SJCRH30 (cell line): ENCODE results near the gene CBX6. TPM values are rescaled to one million over a fixed set of nuclear protein-coding genes. Genes with fewer than 3 reads are reported as not detected.

Source experiments
- DNase-seq, 2 experiments: peaks; one replicate each; pipeline ENCODE4 v3.0.0-alpha.2; 2015 to 2020
- H3K27ac ChIP-seq: fragments of 250-450 bp; sonication (Bioruptor Pico); 2 replicates; pipeline ENCODE4 v1.5.1; 2020; ENCODE audit warnings: mild to moderate bottlenecking, moderate library complexity
- H3K27me3 ChIP-seq: fragments of 250-450 bp; sonication (Bioruptor Pico); 2 replicates; pipeline ENCODE4 v1.5.1; 2020; ENCODE audit warnings: mild to moderate bottlenecking, moderate library complexity
- H3K36me3 ChIP-seq: fragments of 250-450 bp; sonication (Bioruptor Pico); 2 replicates; pipeline ENCODE4 v1.5.1; 2020; ENCODE audit warnings: mild to moderate bottlenecking, moderate library complexity
- H3K4me1 ChIP-seq: fragments of 250-450 bp; sonication (Bioruptor Pico); 2 replicates; pipeline ENCODE4 v1.5.1; 2020; ENCODE audit warnings: mild to moderate bottlenecking, moderate library complexity
- H3K4me3 ChIP-seq: fragments of 250-450 bp; sonication (Bioruptor Pico); 2 replicates; pipeline ENCODE4 v1.5.1; 2020; ENCODE audit warnings: mild to moderate bottlenecking, moderate library complexity
- H3K9me3 ChIP-seq: fragments of 250-450 bp; sonication (Bioruptor Pico); replicated peaks from 2 replicates; pipeline ENCODE4 v1.5.1; 2020; ENCODE audit warnings: mild to moderate bottlenecking, moderate library complexity
- total RNA-seq: library from RNA; depleted of rRNA; stranded (reverse); fragments of >200 nt; shearing (Covaris generic); gene quantifications from 2 replicates; pipeline ENCODE4 v1.2.3, GENCODE V29; 2014

Gene CBX6
- total RNA-seq, 1 experiment from 2014 or later = 40.5 TPM

DNA sequence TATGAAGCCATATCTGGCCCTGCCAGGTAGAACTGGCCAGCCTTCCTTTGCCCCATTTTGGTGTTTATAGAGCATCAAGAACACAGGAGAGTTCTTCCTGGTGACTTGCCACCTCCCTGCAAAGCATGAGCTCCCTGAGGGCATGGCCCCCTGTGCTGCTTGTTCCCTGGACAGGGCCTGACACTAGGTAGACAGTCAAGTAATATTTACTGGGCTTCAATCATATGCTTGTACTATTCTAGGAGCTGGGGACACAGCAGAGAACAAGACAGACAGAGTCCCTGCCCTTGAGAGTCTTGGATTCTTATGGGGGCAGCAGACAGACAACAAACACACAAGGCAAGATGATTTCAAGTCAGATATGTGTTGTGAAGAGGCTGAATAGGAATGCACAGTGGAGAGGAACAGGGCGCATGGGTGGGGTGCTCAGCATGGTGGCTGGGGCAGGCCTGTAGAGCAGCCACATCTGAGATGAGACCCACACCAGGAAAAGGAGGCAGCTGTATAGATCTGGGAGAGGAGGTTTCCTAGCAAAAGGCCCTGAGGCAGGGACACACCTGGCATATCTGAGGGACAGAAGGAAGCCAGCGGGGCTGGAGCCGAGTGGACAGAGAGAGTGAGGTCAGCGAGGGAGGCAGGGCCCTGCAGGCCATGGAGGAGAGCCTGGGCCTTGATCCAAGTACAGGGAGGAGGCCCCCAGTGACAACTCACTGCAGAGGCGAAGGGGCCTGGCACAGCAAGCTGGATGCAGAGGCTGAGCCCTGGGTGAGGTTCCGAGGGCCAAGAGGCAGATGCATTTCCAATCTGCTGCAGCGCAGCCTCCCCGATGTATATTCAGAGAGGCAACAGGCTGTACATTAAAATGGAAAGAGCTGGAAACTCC is 10.2 kb upstream of the CBX6 start:
- Histone ChIP-seq H3K4me3 (no peak overlapping the region), H3K4me1 (no peaks in the 10 kb centered on the region), H3K27me3 (no peaks in the 10 kb centered on the region), H3K36me3 (no peaks in the 10 kb centered on the region), H3K9me3 (no peaks in the 10 kb centered on the region), H3K27ac (no peak overlapping the region)
- DNase-seq = no peak

DNA sequence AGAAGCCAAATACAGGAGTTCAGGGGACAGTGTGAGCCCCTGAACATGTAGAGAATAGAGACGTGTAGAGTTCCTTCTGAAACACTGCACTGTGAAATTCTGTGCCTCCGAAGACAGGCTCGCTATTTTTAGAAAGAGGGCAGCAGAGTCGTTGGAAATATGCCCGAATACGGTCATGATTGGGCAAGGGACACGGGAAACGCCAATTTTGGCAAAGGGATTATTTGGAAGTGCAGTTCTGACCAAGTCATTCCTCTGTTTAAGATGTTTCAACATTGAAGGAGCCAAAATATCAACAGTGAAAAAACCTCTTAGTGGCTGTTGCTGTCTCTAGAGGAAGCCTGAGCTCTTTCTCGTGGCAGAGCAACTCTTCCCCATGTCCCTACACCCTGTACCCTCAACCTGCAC is 9.5 kb upstream of the CBX6 start:
- Histone ChIP-seq H3K9me3 (no peaks in the 10 kb centered on the region), H3K4me1 (no peaks in the 10 kb centered on the region), H3K27me3 (no peaks in the 10 kb centered on the region), H3K36me3 (no peaks in the 10 kb centered on the region), H3K4me3 (no peak overlapping the region), H3K27ac (no peak overlapping the region)
- no peak for DNase-seq

DNA sequence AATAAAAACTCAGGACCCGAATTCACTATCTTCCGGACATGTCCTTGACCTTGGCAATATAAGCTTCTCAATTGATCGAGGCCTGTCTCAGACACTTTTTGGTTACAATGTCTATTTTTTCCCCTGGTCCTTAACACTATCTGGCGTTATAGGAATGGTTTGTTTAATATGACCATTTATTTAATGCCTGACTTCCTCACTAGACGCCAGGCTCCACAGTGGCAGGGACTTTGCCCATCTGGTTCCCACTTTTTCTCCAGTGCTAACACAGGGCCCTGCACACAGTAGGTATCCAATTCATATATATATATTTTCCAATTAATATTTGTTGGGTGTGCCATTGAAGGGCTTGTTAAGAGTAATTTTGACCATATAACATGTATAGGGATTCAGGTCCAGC is 7.9 kb upstream of the CBX6 start:
- Histone ChIP-seq H3K27me3 (no peaks in the 10 kb centered on the region), H3K9me3 (no peaks in the 10 kb centered on the region), H3K36me3 (no peaks in the 10 kb centered on the region), H3K27ac (no peak overlapping the region), H3K4me1 (no peaks in the 10 kb centered on the region), H3K4me3 (no peak overlapping the region)
- no peak for DNase-seq

DNA sequence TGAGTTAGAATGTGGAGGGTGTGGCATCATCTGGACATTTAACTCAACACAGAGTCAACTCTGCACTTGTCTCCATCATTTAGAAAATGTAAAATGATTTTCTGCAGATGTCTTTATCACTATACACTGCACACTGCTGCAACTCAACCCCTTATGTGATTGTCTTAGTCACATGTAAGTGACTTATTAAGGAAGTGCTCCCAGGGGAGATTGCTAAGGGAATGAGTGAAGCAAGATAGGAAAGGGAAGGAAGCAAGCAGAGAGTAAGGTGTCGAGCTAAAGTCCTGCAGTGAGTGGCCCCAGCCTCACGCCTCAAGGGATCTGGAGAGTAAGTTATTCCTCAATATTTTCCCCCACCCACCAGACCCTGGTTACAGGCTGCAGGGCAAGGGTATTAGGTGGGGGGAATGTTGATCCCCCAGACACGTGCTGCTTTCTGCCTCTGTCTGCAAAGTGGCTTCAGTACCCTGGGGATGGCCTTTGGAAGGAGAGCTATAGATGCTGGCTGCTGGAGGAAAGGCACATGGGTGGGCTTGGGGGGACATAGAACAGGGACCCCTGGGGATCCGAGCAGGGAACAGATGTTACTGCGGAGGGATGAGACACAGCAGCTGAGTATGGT is 7.2 kb upstream of the CBX6 start:
- Histone ChIP-seq H3K27me3 (no peaks in the 10 kb centered on the region), H3K4me3 (no peak overlapping the region), H3K4me1 (no peaks in the 10 kb centered on the region), H3K27ac (no peak overlapping the region), H3K36me3 (no peaks in the 10 kb centered on the region), H3K9me3 (no peaks in the 10 kb centered on the region)
- DNase-seq = no peak

DNA sequence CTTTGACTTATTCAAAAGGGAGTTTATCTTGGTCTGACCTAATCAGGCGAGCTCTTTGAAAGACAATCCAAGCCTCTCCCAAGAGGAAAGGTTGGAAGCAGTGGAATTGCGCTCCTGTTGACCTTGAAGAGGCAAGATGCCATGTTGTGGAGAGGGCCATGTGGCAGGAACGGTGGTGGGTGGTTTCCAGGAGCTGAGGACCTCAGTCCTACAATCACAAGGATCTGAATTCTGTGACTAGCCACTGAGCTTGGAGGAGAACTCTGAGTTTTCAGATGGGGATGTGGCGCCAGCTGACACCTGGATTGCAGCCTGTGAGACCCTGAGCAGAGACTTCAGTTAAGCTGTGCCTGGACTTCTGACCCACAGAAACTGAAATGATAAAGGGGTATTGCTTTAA is 6.0 kb upstream of the CBX6 start:
- H3K4me1 ChIP-seq = peaks cover 8% of the 10 kb centered on the region; the same call in 1 of the 2 replicates
- DNase-seq = no peak
- H3K36me3 ChIP-seq = no peaks in the 10 kb centered on the region
- H3K9me3 ChIP-seq = no peaks in the 10 kb centered on the region
- no peak overlapping the region for H3K4me3 ChIP-seq
- H3K27ac ChIP-seq = no peak overlapping the region
- no peaks in the 10 kb centered on the region for H3K27me3 ChIP-seq

DNA sequence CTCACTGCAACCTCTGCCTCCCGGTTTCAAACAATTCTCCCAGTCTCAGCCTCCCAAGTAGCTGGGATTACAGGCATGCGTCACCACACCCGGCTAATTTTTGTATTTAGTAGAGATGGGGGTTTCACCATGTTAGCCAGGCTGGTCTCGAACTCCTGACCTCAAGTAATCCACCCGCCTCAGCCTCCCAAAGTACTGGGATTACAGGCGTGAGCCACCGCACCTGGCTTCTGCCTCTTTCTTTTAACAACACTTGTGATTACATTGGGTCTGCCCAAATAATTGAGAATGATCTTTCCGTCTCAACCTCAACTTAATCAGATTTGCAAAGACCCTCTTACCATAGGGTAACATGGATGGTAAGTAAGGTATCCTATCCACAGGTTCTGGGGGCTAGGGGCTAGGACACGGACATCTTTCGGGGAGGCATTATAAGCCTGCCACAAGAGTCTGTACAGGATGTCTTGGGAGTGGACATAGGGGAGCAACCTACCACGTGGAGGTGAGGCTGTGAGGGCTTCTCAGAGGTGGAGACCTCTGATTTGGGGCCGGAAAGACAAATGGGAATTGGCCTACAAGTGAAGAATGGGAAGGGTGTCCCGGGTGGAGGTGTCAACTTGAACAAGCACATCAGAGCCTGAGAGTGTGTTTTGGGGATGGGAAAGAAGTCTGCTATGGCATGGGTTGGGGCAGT is 2.7 kb upstream of the CBX6 start:
- DNase-seq = no peak
- H3K4me3 ChIP-seq = no peak overlapping the region
- no peaks in the 10 kb centered on the region for H3K9me3 ChIP-seq
- no peaks in the 10 kb centered on the region; the same call in 1 of the 2 replicates for H3K36me3 ChIP-seq
- no peak overlapping the region for H3K27ac ChIP-seq
- no peaks in the 10 kb centered on the region for H3K27me3 ChIP-seq
- H3K4me1 ChIP-seq = peaks cover 14% of the 10 kb centered on the region

DNA sequence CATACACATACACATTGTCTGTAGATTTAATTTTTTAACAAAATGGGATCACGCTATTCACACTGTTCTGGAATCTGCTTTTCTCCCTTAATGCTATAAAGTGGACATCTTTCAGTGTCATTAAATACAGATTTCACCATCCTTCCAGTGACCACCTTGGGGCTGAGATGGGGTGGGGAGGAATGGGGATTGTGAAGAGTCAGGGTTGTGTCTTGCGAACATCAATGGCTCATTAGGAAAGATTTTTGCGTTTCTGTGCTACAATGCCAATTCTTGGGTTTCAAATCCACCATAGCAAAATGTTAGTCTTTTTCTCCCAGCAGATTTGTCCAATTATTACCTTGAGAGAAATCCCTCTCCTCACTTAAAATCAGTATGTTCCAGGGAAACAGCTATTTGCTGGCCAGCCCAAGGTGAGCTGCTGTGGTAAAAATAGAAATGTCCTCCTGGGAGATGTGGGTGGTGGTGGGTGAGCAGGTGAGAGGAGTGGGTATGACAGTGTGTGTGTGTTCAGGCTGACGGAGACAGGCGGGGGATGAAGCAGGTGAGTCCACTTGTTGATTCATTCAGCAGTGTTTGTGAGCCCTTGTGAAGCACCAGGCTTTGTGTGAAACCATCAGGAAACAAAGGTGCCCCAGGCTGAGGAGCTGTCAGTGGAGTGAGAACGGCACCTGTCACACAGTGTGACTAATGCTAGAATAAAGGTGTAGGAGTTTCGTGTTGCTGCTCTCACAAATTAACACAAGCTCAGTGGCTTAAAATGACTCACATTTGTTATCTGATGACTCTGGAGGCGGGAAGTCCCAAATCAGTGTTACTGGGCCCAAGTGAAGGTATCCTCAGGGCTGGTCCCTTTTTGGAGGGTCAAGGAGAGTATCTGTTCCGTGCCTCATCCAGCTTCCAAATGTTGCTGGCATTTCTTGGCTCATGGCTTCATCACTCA is 1.7 kb upstream of the CBX6 start:
- H3K27me3 ChIP-seq = no peaks in the 10 kb centered on the region
- H3K36me3 ChIP-seq = peaks cover 2% of the 10 kb centered on the region; the same call in 1 of the 2 replicates
- H3K4me3 ChIP-seq = peak overlapping the region; percentile 72; the same call in 1 of the 2 replicates
- H3K27ac ChIP-seq = no peak overlapping the region
- H3K9me3 ChIP-seq = no peaks in the 10 kb centered on the region
- DNase-seq = no peak
- H3K4me1 ChIP-seq = peaks cover 14% of the 10 kb centered on the region

DNA sequence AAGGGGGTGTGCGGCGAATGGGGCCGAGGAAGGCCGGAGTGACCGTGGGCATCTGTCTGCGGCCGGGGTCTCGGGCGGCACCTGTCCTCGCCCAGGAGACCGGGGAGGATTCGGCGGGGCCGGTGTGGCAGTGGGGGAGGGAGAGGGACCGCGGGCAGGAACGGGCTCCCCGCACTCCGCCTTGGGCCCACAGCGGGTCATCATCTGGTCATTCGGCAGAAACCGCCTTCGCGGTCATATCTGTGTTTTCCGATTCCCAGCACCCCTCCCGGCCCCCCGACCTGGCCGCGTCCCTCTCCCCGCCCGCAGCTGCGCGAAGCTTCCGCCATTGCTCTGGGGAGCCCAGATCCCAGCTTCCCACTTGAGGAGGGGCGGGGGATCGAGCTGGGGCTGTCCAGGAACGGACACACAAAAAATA is 824 bp upstream of the CBX6 start:
- peaks cover 2% of the 10 kb centered on the region; the same call in 1 of the 2 replicates for H3K36me3 ChIP-seq
- peak overlapping the region; percentile 72 for H3K4me3 ChIP-seq
- H3K27me3 ChIP-seq = no peaks in the 10 kb centered on the region
- H3K9me3 ChIP-seq = no peaks in the 10 kb centered on the region
- H3K4me1 ChIP-seq = peaks cover 14% of the 10 kb centered on the region
- H3K27ac ChIP-seq = peak overlapping the region; percentile 28
- DNase-seq = peak; percentile 47 to 60

DNA sequence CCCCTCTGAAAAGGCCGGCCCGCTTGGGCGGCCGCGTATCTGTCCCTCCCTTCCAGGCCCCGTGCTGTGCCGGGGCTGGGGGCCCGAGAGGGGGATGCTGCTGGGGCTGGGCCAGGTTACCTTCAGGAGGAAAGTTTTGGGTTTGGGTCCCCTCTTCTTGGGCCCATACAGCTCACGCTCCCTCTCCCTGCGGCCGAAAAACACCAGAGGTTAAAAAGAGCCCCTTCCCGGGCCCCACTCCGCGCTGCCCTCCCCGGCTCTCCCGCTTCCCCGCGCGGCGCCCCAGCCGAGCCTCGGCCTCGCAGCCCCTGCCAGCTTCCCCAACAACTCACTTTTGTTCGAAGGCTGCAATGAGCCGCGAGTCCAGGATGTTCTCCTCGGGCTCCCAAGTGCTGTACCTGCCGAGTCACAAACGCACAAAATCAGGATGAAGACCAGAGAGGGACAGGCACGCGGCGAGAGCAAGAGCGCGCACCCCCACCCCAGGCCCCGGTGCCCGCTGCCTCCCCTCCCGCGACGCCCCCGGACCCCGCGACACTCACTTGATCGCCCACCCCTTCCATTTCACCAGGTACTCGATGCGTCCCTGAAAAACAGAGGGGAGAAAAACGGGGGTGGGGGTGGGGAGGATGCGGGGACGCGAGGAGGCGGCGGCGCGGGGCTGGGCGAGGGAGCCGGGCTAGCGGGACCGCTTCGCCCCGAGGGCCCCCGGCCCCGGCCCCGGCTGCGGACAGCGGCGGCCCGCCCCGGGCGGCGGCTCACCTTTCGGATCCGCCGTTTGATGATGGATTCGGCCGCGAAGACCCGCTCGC is 450 bp downstream of the CBX6 start:
- Histone ChIP-seq H3K27ac (no peak overlapping the region), H3K27me3 (no peaks in the 10 kb centered on the region), H3K4me1 (peaks cover 14% of the 10 kb centered on the region), H3K36me3 (peaks cover 2% of the 10 kb centered on the region; the same call in 1 of the 2 replicates), H3K4me3 (peak overlapping the region; percentile 72), H3K9me3 (no peaks in the 10 kb centered on the region)
- no peak for DNase-seq

DNA sequence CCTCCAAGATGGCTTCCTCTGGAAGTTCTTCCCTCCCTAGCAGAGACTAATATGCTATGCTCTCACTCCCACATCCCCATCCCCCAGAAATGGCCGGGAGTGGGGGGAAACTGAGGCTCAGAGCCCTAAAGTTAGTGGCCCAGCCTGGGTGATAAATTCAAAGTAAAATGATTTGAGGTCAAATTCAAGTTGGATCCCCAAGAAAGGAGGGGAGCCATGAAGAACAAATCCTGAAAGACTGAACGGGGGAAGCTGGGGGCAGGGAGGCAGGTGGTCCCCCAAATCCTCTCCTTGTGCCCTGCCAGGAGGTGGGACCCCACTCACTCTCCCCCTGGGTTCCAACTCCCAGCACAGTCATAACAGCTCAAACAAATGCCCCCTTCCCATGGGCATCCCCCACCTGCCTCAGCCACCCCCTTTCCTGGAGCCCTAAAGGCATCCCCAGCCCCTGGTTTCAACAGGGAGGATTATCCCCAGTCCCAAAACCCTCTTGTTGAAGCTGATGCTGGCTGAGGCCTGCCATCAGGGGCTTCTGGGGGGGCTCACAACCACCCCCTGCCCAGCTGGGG is 1.1 kb downstream of the CBX6 start:
- peaks cover 14% of the 10 kb centered on the region for H3K4me1 ChIP-seq
- no peak overlapping the region for H3K27ac ChIP-seq
- peak overlapping the region; percentile 72 for H3K4me3 ChIP-seq
- no peak for DNase-seq
- H3K27me3 ChIP-seq = no peaks in the 10 kb centered on the region
- H3K36me3 ChIP-seq = peaks cover 2% of the 10 kb centered on the region; the same call in 1 of the 2 replicates
- H3K9me3 ChIP-seq = no peaks in the 10 kb centered on the region

DNA sequence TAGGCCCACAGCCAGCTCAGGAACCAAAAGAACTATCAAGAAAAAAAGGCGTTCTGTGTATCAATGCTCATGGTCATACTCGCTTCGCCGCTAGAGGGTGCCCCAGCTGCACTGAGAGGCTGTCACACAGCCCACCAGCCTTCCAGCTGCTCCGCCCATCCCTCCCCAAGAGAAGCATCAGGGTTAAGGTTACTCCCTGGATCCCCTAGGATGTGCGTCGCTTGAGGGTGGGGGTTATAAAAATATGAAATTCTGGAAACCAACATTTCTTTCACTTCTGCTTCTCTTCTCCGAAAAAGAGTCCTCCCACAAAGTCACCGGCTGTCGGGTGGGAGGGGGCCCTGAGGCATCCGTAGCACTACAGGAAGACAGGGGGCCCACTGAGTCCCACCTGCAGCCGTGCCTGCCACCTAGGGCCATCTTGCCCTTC is 1.7 kb downstream of the CBX6 start:
- Histone ChIP-seq H3K9me3 (no peaks in the 10 kb centered on the region), H3K27me3 (no peaks in the 10 kb centered on the region), H3K4me3 (no peak overlapping the region), H3K27ac (no peak overlapping the region), H3K4me1 (peaks cover 14% of the 10 kb centered on the region), H3K36me3 (peaks cover 2% of the 10 kb centered on the region; the same call in 1 of the 2 replicates)
- peak; percentile 84 to 88 for DNase-seq

DNA sequence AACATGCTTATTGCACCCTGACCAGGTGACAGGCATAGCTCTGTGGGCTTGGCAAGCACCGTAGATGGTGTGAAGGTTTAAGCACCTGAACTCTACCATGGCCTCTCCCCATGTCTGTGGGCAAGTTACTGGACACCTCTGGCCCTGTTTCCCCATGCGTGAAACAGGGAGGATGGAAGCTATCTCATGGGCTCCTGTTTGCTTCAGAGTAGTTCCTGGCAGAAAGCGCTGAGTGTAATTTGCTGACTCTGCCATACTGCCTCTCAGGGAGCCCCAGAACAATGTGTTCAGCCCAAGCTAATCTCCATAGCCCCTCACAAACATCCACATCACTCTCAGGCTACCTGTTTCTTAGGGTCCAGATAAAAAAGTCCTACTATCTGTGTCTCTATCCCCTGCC is 2.4 kb downstream of the CBX6 start:
- H3K36me3 ChIP-seq = peaks cover 2% of the 10 kb centered on the region; the same call in 1 of the 2 replicates

DNA sequence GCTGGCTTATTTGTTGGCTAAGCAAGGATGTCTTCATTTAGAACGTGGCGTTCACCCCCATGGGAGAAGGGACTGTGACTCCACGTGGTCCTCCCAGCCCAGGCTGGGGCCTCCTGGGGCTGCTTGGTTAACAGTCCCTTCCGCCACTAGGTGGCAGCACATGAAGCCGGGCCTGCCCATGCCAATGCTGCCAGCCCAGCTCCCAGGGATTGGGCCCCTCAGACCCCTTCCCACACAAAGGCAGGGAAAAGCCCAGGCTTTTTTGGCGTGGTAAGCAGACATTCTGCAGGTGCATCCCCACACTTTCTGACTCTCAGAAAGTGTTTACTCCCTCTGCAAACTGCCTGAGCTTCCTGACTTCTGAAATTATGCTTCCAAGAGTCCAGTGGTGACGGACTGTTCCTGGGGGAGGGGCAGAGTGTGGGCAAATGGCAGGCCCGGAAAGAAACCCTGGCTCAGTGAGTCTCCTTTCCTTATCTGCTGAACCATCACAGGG is 3.1 kb downstream of the CBX6 start:
- Histone ChIP-seq H3K4me1 (peaks cover 11% of the 10 kb centered on the region), H3K27me3 (no peaks in the 10 kb centered on the region), H3K4me3 (no peak overlapping the region), H3K36me3 (peaks cover 2% of the 10 kb centered on the region; the same call in 1 of the 2 replicates), H3K27ac (no peak overlapping the region), H3K9me3 (no peaks in the 10 kb centered on the region)
- peak; percentile 72 to 82 for DNase-seq

More for the DNA sequence above, 2.4 kb downstream of the CBX6 start:
- Histone ChIP-seq H3K4me1 (peaks cover 14% of the 10 kb centered on the region), H3K9me3 (no peaks in the 10 kb centered on the region), H3K27ac (no peak overlapping the region), H3K27me3 (no peaks in the 10 kb centered on the region), H3K4me3 (no peak overlapping the region)
- no peak for DNase-seq
